Measurements from ENCODE around the gene PADI1.

Gene PADI1, protein sequence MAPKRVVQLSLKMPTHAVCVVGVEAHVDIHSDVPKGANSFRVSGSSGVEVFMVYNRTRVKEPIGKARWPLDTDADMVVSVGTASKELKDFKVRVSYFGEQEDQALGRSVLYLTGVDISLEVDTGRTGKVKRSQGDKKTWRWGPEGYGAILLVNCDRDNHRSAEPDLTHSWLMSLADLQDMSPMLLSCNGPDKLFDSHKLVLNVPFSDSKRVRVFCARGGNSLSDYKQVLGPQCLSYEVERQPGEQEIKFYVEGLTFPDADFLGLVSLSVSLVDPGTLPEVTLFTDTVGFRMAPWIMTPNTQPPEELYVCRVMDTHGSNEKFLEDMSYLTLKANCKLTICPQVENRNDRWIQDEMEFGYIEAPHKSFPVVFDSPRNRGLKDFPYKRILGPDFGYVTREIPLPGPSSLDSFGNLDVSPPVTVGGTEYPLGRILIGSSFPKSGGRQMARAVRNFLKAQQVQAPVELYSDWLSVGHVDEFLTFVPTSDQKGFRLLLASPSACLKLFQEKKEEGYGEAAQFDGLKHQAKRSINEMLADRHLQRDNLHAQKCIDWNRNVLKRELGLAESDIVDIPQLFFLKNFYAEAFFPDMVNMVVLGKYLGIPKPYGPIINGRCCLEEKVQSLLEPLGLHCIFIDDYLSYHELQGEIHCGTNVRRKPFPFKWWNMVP

DNA sequence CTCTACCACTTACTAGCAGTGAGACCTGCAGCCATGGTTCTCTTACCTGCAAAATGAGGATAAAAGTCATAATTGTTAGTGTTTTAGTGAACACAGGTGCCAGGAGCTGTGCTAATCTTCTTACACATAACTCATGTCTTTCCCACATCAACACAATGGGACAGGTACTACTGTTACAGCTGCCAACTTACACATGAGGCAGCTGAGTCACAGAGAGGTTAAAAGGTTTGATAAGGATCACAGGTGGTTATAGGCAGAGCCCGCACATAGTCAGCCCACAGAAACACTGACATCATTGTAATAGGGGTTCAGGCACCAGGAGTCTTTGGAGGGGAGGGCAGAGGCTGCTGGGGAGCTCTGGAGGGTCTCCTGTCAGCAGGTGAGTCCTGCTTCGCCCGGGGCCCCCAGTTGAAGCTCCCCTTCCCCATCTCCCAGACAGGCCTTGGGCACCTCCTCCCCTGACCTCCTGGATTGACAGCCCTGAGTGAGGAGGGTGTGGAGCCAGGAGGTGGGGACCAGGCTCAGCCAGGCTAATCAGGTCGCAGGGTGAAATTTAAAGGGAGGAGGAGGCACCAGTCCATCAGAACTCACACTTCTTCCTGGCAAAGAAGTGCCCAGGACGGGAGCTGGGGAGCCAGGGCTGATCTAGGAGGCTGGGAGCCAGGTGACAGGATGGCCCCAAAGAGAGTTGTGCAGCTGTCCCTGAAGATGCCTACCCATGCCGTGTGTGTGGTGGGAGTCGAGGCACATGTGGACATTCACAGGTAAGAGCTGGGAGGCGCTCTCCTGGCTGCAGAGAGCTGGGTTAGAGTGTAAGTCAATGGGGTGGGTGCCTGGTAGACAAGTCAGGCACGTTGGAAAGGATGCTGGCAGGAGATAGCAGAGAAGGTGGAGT, at the start of gene PADI1:
Gene PADI1 (plus strand): TSS at position 583 of the 895 bp plus-strand sequence. CDS start 90 bp downstream, at position 673.
- DNase-seq (ENCODE audit: low read depth in 2 of 2): no peak

DNA sequence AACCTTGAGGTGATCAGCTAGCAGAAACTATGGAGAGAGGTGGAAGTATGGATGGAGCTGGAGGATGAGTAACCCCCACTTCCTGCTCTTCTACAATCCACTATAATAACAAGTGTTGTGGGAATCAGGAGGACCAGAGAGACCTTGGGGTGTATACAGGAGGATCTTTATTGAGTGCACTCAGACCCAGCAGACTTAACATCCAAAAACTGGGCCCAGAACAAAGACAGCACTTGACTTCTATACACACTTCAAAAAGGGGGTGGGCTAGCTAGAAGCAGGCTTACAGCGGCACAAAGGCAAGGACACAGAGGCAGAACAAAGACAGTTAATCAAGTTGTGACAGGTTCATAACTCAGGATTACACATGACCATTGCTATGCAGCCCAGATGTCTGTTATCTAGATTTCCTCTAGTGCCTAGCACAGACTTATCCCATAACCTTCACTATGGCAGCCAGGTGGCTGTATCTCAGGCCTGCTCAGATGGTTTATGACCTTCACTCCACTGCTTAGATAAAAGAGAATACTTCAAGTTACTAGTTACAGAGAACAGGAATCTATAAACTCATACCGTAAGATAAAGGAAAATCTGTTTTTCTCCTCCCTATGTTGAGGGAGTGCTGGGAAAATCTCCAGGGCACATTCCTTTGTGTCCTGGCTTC, 49.5 kb upstream of the PADI1 start:
- no peak for DNase-seq (ENCODE audit: low read depth in 2 of 2)

DNA sequence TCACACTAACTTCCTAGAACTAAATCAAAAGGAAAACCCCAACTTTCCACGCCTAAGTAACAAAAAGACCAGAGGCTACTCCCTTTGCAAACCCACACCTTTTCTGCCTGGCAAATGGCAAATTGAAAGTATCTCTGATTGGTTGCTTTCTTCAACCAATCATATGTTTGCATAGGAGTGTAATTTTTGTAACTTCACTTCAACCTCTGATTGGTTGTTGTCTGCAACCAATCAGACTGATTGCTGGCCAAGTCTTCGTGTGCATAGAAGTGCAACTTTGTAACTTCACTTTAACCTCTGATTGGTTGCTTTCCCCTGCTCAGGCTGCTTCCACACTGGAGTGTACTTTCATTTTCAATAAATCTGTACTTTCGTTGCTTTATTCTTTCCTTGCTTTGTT, 48.8 kb upstream of the PADI1 start:
- DNase-seq (ENCODE audit: low read depth in 2 of 2): no peak

DNA sequence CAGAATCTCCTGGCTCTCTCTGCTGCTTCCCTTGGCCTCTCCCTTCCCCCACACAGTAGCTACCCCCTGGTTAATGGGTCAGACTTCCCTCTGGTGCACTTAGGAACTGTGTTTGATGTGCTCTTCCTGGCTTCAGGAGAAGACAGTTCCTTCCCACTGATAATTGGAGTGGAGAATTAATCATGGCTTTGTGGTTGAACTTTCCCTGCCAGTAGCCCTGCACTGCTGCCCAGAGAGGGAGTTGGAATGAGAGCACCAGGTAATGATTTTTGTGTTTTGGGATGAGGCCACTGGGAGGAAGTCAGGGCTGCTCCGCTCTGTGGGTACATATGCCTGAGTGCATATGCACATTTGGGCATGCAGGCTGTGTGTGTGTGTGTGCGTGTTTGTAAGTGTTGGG, 46.0 kb upstream of the PADI1 start:
- DNase-seq (ENCODE audit: low read depth in 2 of 2): no peak

DNA sequence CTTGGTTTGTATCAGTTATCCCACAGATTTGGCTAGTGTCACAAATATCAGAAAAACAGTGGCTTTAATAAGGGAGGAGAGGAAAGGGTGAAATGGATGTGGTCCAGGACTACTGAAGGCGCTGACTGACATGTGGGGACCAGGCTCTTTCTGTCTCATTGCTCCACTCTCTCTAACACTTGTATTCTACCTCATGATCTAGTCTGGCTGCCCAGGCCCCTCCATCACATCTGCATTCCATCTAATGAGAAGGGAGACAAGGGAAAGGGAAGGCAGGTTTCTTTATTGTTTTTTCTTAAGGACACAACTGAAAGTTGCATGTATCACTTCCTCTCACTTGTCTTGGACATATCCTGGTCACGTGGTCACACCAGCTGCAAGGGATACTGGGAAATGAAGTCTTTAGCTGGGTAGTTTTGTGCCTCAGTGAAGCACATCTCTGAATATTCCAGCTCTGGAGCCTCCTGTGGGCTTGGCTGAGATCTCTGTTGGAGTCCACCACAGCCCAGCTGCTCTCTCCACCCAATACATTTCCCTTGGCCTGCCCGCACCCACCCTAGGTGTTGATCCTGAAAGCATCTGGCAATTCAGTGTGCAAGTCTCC, 43.7 kb upstream of the PADI1 start:
- no peak for DNase-seq (ENCODE audit: low read depth in 2 of 2)

DNA sequence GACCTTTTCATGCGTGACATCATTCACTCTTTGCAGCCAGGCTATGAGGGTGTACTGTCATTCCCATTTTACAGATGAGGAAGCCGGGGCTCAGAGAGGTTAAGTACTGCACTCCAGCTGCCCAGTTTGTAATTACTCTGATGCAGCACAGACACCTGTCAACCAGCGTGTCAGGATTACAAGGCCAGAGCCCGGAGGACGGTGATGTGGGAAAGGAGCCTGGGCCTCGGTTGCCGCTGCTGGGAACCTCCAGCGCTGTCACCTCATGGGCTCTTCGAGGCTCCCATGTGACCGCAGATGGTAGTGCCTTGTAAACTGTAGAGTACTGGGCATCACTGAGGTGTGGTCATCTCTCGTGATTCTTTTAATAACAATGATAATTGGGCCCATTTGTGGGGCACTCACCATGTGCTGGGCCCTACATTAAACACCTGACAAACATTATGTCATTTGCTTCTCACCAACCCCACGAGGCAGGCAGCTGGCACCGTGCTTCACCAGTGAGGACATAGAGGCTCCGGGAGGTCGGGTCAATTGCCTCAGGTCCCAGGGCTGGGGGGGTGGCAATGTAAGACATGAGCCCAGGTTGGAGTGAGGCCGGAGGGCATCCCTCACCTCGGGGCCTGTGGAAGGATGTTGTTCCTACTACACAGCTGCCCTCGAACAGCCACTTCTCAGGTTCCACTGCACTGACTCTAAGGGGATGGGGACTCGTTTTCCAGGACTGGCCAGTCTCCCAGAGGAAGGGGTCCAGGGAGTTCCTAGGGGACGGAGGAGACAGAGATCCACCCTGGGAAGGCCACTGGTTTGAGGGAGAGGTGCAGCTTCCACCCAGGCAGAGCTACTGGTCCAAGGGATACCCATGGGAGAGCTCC, 42.8 kb upstream of the PADI1 start:
- DNase-seq (ENCODE audit: low read depth in 2 of 2): no peak

DNA sequence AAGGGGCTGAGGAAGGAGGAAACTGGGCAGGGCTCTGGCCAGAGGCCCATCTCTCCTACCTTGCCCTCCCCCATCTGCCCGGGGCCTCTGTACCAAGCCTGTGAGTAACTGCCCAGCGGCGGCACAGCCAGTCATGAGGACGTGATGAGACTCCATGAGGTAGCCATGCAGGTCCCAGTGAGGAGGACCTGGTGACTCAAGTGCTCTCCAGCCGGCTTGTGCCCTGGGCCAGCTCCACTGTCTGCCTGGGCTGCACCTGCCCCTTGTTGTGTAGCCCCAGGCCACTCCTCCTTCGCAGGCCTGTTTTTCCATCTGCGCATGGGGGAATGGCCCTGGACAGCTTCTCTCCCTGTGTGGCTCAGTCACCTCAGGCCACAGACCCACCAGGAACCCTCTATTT, 42.0 kb upstream of the PADI1 start:
- DNase-seq (ENCODE audit: low read depth in 2 of 2): no peak

DNA sequence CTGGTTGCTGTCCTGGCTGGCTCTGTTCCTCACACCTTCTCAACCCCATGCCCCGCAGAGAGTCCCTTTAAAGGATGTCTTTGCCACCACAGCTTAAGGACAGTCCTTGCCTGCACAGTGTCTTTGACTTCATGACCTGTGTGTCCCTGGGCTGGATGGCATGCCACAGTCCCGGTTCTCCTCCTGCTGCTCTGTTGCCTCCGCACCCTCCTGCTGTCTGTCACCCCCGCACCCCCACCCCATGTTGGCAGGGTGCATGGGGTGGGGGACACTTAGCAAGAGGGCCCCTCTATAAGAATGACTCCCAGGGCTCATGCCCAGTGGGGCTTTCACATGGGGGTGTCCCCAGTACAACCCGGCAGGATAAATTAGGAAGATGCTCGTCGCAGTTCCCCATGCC, 41.6 kb upstream of the PADI1 start:
- no peak for DNase-seq (ENCODE audit: low read depth in 2 of 2)

DNA sequence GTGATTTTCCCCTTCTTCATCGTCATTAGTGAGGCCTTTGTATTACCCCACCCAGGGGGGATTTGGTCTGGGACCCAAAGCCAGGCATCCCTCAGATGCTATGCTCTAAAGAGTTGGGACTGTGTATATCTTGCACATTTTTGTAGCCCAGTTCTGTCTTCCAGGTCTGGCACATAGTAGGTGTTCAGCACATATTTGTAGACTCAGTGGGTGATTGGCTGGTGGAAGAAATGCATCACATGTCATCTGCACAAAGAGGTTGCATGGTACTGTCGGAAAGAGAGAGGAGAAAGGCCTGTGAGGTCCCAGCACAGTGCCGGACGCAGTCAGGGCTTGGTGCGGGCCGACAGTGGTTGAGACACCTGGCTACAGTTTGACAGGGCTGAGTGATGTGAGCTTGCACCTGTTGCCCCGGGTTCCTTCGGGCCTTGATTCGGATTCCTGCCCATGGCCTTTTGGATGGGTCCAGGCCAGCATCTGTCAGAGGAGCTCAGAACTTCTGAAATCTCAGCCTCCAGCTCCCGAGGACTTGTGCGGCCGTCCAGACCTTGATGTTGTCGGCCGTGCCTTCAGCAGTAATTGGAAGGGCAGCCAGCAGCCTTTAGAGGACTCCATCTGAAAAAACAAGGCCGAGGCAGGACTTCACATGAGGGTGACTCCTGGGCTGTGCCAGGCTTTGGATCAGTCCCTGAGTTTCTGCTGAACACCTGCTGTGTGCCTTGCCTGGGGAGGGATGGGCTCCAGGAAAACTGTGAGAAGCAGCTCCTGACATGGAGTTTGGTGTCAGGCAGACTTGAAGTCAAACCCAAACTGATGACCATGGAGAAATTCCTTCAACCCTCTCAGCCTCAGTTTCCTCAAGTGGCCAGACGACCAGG, 40.9 kb upstream of the PADI1 start:
- DNase-seq (ENCODE audit: low read depth in 2 of 2): no peak

DNA sequence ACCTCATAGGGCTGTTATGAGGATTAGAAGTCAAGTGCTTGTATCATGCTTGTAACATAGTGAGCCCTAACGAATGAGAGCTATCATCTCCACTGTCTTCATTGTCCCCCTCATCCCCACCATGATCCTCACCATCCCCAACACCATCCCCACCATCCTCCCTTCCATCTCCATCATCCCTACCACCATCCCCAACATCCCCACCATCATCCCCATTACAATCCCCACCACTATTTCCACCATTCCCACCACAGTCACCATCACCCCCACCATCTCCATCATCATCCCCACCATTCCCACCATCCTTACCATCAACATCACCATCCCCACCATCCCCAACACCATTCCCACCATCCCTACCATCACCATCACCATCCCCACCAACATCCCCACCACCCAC, 39.1 kb upstream of the PADI1 start:
- no peak for DNase-seq (ENCODE audit: low read depth in 2 of 2)

DNA sequence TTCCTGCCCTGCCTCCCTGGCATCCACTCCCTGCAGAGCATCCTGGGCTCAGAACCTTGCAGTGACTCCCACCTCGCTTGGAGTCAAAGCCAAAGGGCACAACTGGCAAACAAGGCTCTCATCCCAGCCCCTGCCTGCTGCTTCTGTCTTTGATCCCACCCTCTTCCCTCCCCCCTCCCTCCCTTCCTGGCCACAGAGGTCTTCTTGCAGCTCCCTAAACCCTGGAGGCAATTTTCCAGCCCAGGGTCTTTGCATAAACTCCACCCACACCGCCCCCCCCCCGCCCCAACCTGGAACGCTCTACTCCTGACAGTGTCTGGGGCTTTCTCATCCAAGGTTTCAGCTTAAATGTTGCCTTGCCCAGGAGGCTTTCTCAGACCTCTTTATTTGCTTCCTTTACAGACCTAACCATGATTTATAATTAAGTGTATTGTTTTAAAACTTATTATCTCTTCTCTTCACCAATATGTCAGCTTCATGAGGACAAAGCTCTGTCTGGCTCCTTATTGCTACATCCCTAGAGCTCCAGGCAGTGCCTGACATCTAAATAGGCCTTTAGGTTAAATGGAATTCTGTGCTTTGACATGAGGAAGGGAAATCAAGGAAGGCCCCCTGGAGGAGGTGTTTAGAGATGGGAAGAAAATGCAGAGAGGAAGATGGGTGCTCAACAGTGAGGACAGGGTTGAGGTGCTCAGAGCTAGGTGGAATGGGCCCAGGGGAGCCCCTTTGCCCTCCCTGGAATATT, 37.7 kb upstream of the PADI1 start:
- DNase-seq (ENCODE audit: low read depth in 2 of 2): no peak

DNA sequence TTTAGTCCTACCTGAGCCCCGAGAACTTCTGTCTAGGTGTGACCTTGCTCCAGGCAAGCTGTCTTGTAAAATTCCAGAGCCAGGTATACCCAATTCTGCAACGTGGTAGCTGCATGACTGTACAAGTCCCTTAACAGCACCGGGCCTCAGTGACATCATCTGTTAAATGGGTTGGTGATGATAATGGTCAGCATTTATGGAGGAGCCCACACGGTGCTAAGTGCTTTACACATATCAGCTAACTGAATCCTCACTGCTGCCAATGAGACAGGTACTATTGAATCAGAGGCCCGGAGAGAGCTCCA, 37.2 kb upstream of the PADI1 start:
- DNase-seq (ENCODE audit: low read depth in 2 of 2): no peak

DNA sequence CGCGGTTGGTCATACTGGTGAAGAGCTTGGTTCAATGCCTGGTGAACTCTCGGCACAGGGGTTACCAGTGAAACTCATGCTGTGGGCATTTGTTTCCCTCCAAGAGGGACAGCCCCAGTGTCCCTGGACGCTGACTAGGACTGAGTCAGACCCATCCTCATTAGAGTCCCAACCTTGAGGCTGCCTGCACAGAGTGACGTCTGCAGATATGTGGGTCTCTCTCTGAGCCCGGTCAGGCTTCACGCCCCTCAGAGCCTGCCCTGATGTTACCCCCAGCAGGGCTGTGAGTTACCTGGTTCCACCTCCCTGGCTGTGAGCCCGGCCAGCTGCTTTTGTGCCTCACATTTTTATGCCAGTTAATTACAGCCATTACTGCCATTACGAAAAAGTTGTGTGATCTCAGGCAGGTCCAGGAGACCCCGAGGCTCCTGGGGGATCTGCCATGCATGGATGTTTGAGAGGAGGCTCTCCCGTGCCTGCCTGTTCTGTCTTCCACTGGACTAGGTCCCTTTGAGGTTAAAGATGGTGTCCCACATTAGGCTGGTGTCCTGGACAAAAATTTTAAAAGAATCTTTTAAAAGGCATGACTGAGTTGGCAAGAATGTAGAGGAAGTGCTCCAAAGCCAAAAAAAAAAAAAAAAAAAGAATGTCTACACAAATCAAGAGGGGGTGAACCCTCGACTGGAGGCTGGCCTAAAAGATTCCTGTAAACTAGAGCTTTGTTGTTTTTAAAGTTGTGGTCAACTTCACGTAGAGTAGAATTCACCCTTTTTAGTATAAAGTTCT, 36.6 kb upstream of the PADI1 start:
- no peak for DNase-seq (ENCODE audit: low read depth in 2 of 2)

DNA sequence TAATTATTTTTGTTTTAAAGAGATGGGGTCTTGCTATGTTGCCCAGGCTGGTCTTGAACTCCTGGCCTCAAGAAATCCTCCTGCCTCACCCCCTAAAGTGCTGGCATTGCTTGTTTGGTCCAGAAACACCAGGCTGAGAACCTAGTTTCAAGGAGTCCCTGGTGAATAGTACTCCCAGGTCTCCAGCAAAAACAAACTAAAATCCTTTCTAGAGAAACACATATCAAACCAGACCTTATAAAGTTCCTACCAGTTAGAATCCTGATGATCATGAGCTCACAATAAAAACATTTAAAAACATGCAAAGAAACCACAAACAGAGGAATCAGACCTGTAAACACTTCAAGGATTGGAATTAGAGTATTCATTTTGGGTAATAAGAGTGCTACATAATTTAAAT, 34.4 kb upstream of the PADI1 start:
- no peak for DNase-seq (ENCODE audit: low read depth in 2 of 2)

DNA sequence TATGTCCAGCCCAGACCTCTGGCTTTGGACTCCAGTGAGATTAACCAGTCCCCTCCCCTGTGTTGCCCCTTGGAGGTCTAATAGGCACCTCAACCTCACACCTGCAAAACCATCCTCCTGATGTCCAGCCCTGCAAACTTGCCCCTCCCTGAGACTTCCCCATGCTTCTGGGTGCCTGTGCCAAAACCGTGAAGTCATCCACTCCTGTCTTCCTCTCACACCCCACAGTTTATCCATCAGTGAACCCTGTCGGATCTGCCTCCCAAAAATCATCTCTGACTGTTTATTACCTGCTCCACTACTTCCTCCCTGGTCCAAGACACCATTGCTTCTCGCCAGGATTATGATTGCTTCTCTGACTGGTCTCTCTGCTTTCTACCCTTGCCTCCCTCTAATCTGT, 31.7 kb upstream of the PADI1 start:
- no peak for DNase-seq (ENCODE audit: low read depth in 2 of 2)

DNA sequence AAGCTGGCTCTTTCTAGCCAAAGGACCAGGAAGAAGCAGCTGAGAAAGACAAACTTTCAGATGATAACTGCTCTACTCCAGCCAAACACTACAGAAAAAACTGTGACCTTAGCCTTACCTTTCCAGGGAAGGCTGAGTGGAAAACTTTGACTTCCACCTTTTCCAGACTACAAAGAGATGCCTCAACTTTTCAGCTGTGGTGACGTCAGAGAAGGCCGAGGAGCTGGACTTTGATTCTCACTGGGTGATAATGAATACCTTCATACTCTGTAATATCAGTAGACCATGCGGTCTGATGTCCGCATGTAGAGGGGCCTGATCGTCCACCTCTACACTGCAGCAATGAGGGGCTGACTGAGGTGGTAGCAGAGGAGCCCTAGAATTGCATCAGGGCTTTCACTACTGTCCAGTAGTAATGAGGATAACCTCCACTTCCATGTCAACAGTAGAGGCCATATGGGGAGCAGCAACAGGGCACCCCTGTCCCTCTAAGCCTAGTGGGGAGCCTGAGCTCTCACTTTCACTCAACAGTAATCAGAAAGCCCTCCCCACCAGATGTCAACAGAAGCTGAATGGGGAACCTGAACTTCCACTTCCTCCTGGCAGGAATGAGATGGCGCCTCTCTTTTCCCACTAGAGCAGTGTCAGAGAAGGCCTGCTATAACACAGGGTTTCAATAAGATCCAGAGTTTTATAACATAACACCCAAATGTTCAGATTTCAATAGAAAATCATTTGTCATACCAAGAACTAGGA, 28.4 kb upstream of the PADI1 start:
- DNase-seq (ENCODE audit: low read depth in 2 of 2): no peak

DNA sequence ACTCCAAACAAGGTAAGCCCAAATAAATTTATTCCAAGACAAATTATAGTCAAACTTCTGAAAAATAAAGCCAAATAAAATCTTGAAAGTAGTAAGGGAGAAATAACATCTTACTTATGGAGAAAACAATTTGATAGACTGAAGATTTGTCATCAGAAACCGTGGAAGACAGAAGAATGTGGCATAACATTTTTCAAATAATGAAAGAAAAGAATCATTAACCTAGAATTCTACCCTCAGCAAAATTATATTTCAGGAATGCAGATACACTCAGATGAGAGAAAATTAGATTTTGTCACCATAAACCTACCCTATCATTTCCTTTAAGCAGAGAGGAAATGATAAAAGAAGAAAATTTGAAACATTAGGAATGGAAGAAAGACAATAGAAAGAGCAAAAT, 27.3 kb upstream of the PADI1 start:
- DNase-seq (ENCODE audit: low read depth in 2 of 2): no peak

All from stimulated activated CD8-positive, alpha-beta memory T cell treated with anti-CD3 and anti-CD28 coated beads, Interleukin-7, amount 100 ng/mL, for 4 hours (primary cell).